GM12891 (cell line): ENCODE results near the gene BIK.

Source experiments
- DNase-seq: peaks from one replicate; pipeline ENCODE4 v3.0.0; 2011; ENCODE audit warnings: low spot score; ENCODE audit not compliant: insufficient read length
- FAIRE-seq: peaks from 2 replicates; lab custom pipeline; 2011; peaks lifted over from hg19 to GRCh38; lab: Jason Lieb, UNC
- PAX5 ChIP-seq: IDR thresholded peaks from 2 replicates; pipeline ENCODE4 v1.6.1; 2011; ENCODE audit warnings: low read length, moderate library complexity, mild to moderate bottlenecking; ENCODE audit not compliant: insufficient read depth, severe bottlenecking
- POLR2A ChIP-seq: IDR thresholded peaks from 2 replicates; pipeline ENCODE4 v1.6.1; 2011; ENCODE audit warnings: low read depth, low read length, control low read depth
- POLR2AphosphoS5 ChIP-seq: IDR thresholded peaks from 2 replicates; pipeline ENCODE4 v1.6.1; 2011; ENCODE audit warnings: low read depth, low read length, control low read depth
- POU2F2 ChIP-seq: IDR thresholded peaks from 2 replicates; pipeline ENCODE4 v1.6.1; 2011; ENCODE audit warnings: low read depth, mild to moderate bottlenecking, control low read depth, low read length, moderate library complexity
- SPI1 ChIP-seq: IDR thresholded peaks from 2 replicates; pipeline ENCODE4 v1.6.1; 2011; ENCODE audit warnings: low read depth, low read length, control low read depth
- TAF1 ChIP-seq: IDR thresholded peaks from 2 replicates; pipeline ENCODE4 v1.6.1; 2011; ENCODE audit warnings: low read depth, low read length, control low read depth

The BIK gene

GRCh38 chr22:43162412-43163150 is 52.0 kb downstream of the BIK start:
- FAIRE-seq (no peak), DNase-seq (no peak)
- TF ChIP-seq TAF1 (no peak), POLR2A (no peak), POLR2AphosphoS5 (no peak), POU2F2 (no peak), SPI1 (no peak), PAX5 (no peak)

GRCh38 chr22:43163241-43163795 is 52.8 kb downstream of the BIK start:
- DNase-seq (no peak), FAIRE-seq (no peak)
- TF ChIP-seq POU2F2, result no peak
- no peak for TF ChIP-seq POLR2AphosphoS5

- TF ChIP-seq TAF1, result no peak
- no peak for TF ChIP-seq POLR2AphosphoS5
- TF ChIP-seq POU2F2, result no peak
- no peak for TF ChIP-seq PAX5
- TF ChIP-seq POLR2A, result no peak
- TF ChIP-seq SPI1, result no peak
- FAIRE-seq, result no peak
- no peak for DNase-seq
These were observed 54.1 kb downstream of the BIK start for GRCh38 chr22:43164636-43165035.

GRCh38 chr22:43166132-43166930 is 55.8 kb downstream of the BIK start:
- FAIRE-seq (no peak), DNase-seq (no peak)
- TF ChIP-seq TAF1, result no peak
- no peak for TF ChIP-seq POLR2AphosphoS5
- no peak for TF ChIP-seq POU2F2
- TF ChIP-seq POLR2A, result no peak
- no peak for TF ChIP-seq SPI1
- no peak for TF ChIP-seq PAX5

GRCh38 chr22:43167001-43167589 is 56.5 kb downstream of the BIK start:
- FAIRE-seq (no peak), DNase-seq (no peak)
- TF ChIP-seq SPI1 (no peak), PAX5 (no peak), POLR2AphosphoS5 (no peak), POLR2A (no peak), TAF1 (no peak), POU2F2 (no peak)

GRCh38 chr22:43168471-43169309 is 58.1 kb downstream of the BIK start:
- no peak for FAIRE-seq
- TF ChIP-seq SPI1 (no peak), POLR2A (no peak), POU2F2 (no peak), TAF1 (no peak), PAX5 (no peak), POLR2AphosphoS5 (no peak)
- no peak for DNase-seq

- DNase-seq (no peak), FAIRE-seq (no peak)
- TF ChIP-seq TAF1, result no peak
- TF ChIP-seq PAX5, result no peak
- no peak for TF ChIP-seq SPI1
- no peak for TF ChIP-seq POLR2AphosphoS5
These were observed 59.0 kb downstream of the BIK start for GRCh38 chr22:43169310-43170130.

- TF ChIP-seq POLR2AphosphoS5 (no peak), TAF1 (no peak), SPI1 (no peak)
- FAIRE-seq (no peak), DNase-seq (no peak)
These were observed 59.6 kb downstream of the BIK start for GRCh38 chr22:43170131-43170480.
